ENCODE results near the gene PRKG1. TPM values are rescaled to one million over a fixed set of nuclear protein-coding genes. Genes with fewer than 3 reads are reported as not detected.

The PRKG1 gene
- total and polyA plus RNA-seq, 2 of the 8 experiments (the other 6 are each of a cell fraction or from before 2014, with no cell fraction given): 4.2 to 15.2 TPM

GRCh38 chr10:51399840-51400239, 325.6 kb downstream of the PRKG1 start (continued):
- TF ChIP-seq RBBP5 (IDR thresholded peaks at IDR 0.05; ENCODE audit: borderline replicate concordance, low read depth, low read length): no peak

All from H1 (cell line).